LNCaP clone FGC (cell line): Measurements from ENCODE around the gene RPL26.
"Not testable (repeated sequence)": the region's sequence is repeated elsewhere in the genome, so short reads cannot be mapped to it uniquely, and the experiment has no call there.

Source experiments
- DNase-seq: peaks from one replicate; pipeline ENCODE4 v3.0.0-alpha.2; 2011; ENCODE audit warnings: low read depth
- H3K4me3 ChIP-seq: 2 replicates; pipeline ENCODE4 v1.5.1; 2011; ENCODE audit warnings: mild to moderate bottlenecking, low read depth, low read length, control low read depth
- TF ChIP-seq, protein P1 (sequence below): IDR thresholded peaks from 2 replicates; pipeline ENCODE4 v1.5.1; 2012; ENCODE audit warnings: mild to moderate bottlenecking; ENCODE audit not compliant: control insufficient read depth, insufficient read depth; ENCODE audit errors: extremely low read depth

RPL26 gene

DNA sequence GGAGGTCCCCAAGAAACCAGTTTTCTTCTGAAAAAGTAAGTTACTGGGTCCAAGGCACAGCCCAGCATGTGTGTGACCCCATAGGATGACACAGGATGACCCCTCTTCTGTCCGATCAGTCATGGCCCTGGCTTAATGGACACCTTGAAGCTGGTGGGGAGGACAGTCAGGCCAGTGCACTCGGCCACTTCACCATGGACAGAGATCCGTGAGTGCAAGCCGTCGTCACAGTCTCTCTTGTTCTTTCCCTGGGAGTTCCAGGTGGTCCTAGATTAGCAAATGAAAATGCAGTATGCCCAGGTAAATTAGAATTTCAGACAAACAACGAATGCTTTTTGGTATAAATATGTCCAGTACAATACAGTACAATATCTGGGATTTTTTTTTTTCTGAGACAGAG, 16.0 kb upstream of the RPL26 start:
- no peak for DNase-seq
- no peak overlapping the region for H3K4me3 ChIP-seq
- TF ChIP-seq, protein P1, sequence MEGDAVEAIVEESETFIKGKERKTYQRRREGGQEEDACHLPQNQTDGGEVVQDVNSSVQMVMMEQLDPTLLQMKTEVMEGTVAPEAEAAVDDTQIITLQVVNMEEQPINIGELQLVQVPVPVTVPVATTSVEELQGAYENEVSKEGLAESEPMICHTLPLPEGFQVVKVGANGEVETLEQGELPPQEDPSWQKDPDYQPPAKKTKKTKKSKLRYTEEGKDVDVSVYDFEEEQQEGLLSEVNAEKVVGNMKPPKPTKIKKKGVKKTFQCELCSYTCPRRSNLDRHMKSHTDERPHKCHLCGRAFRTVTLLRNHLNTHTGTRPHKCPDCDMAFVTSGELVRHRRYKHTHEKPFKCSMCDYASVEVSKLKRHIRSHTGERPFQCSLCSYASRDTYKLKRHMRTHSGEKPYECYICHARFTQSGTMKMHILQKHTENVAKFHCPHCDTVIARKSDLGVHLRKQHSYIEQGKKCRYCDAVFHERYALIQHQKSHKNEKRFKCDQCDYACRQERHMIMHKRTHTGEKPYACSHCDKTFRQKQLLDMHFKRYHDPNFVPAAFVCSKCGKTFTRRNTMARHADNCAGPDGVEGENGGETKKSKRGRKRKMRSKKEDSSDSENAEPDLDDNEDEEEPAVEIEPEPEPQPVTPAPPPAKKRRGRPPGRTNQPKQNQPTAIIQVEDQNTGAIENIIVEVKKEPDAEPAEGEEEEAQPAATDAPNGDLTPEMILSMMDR: no peak

DNA sequence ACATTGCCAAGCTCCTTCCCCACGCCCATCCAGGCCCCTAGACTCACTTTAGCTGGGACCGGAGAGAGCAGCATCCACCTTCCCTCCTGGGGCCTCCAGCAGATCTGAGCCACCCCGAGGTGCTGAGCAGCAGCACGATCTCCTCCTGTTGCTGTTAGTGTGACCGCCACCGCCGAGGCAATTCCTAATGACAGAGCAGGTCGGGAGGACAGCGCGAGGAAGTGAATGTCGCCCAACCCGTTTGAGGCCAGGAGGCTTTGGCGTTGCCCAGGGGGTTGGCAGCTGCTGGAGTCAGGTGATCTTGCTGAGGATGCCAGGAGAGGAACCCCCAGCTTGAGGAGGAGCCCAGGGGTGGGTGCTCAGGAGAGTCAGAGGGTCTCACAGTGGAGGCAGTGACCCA, 14.6 kb upstream of the RPL26 start, which contains the start of gene RNF222:
TSS of gene RNF222 (minus strand) at position 192 of the 400 bp plus-strand sequence. CDS start 4,366 bp downstream, outside the sequence.
- TF ChIP-seq, protein P1: no peak
- DNase-seq: no peak
- 0 out of 2 replicates have a peak within 1 kb of the TSS, but pooled peaks have one; percentile 11 for H3K4me3 ChIP-seq

DNA sequence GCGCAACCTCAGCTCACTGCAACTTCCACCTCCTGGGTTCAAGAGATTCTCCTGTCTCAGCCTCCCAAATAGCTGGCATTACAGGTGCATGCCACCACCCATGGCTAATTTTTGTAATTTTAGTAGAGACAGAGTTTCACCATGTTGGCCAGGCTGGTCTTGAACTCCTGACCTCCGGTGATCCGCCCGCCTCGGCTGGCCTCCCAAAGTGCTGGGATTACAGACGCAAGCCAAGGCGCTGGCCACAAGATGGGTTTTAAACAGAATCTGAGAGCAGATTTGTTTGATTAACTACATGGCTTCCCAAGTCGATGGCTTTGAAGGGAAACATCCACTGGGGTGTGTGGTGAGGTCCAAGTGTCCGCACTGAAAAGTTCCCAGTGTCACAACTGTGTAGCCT, 11.5 kb upstream of the RPL26 start:
- DNase-seq, H3K4me3 ChIP-seq: not testable (repeated sequence)

DNA sequence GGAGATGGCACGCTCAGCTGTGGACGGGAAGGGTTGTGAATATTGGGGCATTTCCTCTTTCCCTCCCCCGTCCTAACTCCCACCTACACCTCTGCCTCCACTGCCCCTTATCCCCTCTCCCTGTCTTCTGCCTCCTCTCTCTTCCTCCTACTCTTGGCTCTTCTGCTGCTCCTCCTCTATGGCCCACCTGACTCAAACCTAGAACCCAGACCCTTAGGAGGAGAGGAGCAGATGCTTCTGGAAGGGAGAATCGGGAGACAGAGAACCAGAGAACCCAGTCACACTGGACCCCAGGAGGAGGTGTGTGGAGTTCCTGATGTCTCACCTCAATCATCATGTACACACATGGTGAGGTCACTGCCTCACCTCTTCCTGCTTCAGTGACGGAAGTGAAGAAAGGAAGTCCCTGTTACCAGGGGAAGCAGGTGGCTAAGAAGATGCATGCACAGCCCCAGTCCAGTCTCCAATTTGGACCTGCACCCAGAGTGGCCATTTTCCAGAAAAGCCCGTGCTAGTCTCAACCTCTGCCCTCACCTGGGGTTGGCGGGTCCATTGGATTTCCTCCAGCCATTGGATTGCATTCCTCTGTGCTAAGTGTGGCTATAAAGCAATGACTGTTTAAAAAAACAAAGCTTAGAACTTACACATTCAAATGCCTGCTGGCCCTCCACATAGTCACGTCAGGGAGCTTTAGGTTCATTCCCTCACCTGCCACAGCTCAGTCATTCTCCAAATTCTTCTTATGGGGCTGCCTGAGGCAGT, 10.7 kb upstream of the RPL26 start:
- DNase-seq: no peak
- no peak overlapping the region for H3K4me3 ChIP-seq
- TF ChIP-seq, protein P1: no peak

DNA sequence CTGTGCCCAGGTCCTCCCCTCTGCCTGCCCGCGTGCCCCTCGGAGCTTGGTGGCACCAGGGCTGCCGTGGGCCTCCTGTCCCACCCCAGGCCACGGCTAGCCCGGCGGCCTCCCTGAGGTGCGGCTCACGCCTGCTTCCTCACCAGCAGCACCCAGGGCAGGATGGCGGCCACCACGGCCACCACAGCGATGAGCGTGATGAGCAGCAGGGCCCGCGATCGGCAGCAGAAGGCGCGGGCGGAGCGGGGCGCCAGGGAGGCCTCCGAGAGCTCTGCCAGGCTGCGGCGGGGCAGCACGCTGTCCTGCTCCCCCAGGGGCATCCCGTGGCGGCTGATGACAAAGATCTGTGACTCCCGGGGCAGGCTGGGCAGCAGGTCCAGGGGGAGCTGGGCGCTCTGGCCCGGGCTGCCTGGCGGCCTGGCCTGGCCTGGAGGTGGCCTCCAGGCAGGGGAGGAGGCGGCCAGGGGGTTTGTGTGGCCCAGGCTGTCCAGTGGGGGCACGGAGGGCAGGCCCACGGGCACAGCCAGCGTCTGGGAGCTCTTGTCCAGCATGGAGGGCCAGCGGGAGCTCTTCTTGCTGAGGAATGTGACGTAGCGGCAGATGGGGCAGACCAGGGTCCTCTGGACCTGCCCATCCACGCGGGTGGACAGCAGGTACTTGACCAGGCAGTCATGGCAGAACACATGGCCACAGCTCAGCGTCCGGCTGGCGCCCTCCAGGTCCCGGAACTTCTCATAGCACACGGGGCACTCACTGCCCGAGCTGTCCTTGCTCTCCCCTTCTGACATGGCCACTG, 9.9 kb upstream of the RPL26 start:
- H3K4me3 ChIP-seq: no peak overlapping the region
- DNase-seq: no peak
- TF ChIP-seq, protein P1: no peak

DNA sequence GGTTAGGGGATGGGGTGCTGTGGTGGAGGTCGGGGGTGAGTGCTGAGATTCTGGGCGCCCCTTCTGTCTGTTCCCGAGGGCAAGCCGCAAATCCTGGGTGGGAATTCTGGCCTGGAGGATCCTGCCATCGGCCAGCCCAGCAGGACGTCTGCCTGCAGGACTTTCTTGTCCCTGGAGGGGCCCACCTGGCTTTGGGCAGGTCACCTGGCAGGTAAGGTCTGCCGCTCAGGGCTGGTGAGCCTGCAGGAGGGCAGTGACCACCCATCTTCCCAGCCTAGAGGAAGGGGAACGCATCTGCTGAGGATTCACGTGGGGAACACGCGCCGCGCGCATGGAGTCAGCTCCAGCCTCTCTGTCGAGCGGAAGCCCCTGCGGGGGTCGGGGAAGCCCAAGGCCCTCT, 9.3 kb upstream of the RPL26 start:
- no peak for DNase-seq
- TF ChIP-seq, protein P1: no peak
- no peak overlapping the region for H3K4me3 ChIP-seq

DNA sequence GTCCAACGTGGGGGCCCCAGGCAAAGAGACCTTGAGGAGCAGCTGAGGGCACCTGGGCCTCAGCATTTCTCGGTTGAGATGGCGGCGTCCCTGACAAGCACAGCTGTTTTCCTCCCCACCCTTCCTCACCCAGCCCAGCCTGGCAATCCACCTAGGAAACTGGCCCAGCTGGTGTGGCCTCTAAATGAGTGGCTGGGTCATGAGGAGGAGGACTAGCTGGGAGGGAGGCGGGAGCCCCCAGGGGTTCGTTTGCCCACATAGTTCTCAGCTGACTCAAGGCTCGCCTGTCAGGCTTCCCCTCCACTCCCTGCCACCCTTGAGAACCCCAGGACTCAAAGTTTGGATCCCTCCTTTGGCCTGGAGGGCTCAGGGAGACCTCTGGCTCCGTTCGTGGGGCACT, 8.7 kb upstream of the RPL26 start:
- H3K4me3 ChIP-seq: no peak overlapping the region
- no peak for DNase-seq
- TF ChIP-seq, protein P1: no peak
